Measurements from ENCODE around the gene SRPK3. TPM values are rescaled to one million over a fixed set of nuclear protein-coding genes. Genes with fewer than 3 reads are reported as not detected.
A peak's percentile ranks its signal among the peaks of the same experiment; 100 is the strongest.

The SRPK3 gene
- total and polyA plus RNA-seq, 2 experiments from 2014 or later: 0.15 TPM; not detected in 1

DNA sequence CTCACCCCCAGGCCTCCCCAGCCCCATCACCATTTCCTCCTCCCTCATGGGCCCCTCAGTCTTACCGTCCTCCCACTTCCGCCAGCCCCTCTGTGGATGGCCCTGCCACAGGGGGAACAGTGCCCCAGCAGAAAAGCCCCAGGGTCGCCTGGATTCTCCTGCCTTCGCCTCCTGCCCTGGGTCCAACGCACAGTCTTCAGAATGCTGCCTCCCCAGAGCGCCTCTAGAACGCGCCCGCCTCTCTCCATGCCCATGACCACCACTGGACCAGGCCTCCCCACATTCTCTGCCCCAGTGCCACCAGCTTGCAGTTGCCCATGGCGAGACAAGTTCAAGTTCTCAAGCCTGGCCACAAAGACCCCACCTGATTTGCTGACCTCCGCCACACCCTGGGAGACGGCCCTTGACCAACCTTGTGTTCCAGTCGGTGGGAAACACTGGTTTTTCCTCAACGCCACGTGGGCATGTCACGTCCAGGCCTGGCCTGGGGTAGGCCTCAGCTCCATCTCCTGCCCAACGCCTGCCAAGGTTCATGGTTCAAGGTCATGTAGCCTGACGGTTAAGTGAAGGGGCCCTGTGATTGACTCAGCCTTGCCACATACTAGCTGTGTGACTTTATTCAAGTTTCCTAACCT, 17.4 kb upstream of the SRPK3 start (continued):
- TF ChIP-seq, protein P1, sequence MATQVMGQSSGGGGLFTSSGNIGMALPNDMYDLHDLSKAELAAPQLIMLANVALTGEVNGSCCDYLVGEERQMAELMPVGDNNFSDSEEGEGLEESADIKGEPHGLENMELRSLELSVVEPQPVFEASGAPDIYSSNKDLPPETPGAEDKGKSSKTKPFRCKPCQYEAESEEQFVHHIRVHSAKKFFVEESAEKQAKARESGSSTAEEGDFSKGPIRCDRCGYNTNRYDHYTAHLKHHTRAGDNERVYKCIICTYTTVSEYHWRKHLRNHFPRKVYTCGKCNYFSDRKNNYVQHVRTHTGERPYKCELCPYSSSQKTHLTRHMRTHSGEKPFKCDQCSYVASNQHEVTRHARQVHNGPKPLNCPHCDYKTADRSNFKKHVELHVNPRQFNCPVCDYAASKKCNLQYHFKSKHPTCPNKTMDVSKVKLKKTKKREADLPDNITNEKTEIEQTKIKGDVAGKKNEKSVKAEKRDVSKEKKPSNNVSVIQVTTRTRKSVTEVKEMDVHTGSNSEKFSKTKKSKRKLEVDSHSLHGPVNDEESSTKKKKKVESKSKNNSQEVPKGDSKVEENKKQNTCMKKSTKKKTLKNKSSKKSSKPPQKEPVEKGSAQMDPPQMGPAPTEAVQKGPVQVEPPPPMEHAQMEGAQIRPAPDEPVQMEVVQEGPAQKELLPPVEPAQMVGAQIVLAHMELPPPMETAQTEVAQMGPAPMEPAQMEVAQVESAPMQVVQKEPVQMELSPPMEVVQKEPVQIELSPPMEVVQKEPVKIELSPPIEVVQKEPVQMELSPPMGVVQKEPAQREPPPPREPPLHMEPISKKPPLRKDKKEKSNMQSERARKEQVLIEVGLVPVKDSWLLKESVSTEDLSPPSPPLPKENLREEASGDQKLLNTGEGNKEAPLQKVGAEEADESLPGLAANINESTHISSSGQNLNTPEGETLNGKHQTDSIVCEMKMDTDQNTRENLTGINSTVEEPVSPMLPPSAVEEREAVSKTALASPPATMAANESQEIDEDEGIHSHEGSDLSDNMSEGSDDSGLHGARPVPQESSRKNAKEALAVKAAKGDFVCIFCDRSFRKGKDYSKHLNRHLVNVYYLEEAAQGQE (IDR thresholded peaks at IDR 0.05; ENCODE audit: unreplicated experiment): no peak
- TF ChIP-seq JUNB (IDR thresholded peaks at IDR 0.05; ENCODE audit: unreplicated experiment) (no peak), POLR2AphosphoS5 (IDR thresholded peaks at IDR 0.05; ENCODE audit: low read depth) (no peak), STAT1 (IDR thresholded peaks at IDR 0.05; ENCODE audit: unreplicated experiment) (no peak), EZH2 (IDR thresholded peaks at IDR 0.05; ENCODE audit: low read depth, unreplicated experiment) (no peak), EZH2phosphoT487 (IDR thresholded peaks at IDR 0.05; ENCODE audit: unreplicated experiment) (no peak), ZNF331 (CRISPR knock-in tag; IDR thresholded peaks at IDR 0.05; ENCODE audit: low read depth) (no peak)
- TF ChIP-seq, protein P2, sequence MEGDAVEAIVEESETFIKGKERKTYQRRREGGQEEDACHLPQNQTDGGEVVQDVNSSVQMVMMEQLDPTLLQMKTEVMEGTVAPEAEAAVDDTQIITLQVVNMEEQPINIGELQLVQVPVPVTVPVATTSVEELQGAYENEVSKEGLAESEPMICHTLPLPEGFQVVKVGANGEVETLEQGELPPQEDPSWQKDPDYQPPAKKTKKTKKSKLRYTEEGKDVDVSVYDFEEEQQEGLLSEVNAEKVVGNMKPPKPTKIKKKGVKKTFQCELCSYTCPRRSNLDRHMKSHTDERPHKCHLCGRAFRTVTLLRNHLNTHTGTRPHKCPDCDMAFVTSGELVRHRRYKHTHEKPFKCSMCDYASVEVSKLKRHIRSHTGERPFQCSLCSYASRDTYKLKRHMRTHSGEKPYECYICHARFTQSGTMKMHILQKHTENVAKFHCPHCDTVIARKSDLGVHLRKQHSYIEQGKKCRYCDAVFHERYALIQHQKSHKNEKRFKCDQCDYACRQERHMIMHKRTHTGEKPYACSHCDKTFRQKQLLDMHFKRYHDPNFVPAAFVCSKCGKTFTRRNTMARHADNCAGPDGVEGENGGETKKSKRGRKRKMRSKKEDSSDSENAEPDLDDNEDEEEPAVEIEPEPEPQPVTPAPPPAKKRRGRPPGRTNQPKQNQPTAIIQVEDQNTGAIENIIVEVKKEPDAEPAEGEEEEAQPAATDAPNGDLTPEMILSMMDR (conservative IDR thresholded peaks at IDR 0.05; ENCODE audit: low read depth in 2 of 2): no peak

DNA sequence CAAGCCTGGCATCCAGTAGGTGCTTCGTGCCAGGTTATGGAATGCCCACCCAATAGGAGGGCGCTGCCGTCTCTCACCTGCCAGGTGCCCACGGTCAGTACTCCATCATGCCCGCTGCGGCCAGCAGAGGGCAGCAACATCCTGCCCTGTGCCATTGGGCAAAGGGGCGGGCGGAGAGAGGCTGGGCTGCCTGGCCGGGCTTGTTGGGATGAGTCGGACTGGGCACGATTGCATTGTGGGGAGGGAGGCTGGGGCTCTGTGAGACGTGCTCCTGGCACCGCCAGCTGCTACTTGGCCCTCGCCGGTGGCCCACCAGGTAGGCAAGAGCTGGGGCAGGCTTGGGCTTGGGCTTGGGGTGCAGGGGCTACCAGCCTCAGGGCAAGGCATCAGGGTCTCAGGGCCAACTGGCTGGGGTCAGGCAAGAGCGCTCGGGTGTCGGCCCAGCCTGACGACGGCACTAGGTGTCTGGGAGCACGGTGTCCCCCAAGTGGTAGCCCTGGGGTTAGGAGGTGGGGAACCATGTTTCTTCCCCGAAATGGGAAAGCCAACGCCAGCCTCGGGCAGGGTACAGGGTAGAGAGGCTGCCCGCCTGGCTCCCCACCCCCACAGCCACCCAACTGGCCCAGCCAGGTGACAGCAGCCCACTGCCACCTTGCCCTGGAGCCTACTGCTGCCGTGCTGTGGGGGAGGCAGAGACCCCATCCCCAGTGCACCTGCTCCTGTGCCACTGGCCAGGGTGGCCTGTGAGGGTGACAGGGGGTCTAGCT, 16.7 kb upstream of the SRPK3 start, which contains the start of gene PLXNB3:
PLXNB3 (plus strand) TSS at position 261 of the 767 bp plus-strand sequence. CDS start 1,287 bp downstream, outside the sequence.
- Histone ChIP-seq H3F3A (replicated peaks; ENCODE audit: low read depth) (no peaks in the 10 kb centered on the region), H2AFZ (no peak within 1 kb of the TSS), H3K27me3 (ENCODE audit: insufficient read depth) (no peaks in the 10 kb centered on the region), H3K27ac (ENCODE audit: low read depth) (no peak within 1 kb of the TSS), H3K79me2 (replicated peaks; ENCODE audit: insufficient read depth) (no peaks in the 10 kb centered on the region), H3K4me1 (ENCODE audit: insufficient read depth) (no peaks in the 10 kb centered on the region), H3K4me2 (no peak within 1 kb of the TSS), H3K4me3 (no peak within 1 kb of the TSS), H4K20me1 (replicated peaks; ENCODE audit: insufficient read depth) (no peaks in the 10 kb centered on the region), H3K9me2 (ENCODE audit: insufficient read depth) (no peaks in the 10 kb centered on the region), H3K36me3 (ENCODE audit: insufficient read depth) (no peaks in the 10 kb centered on the region)
- DNase-seq (ENCODE audit: low spot score) (peak; percentile 74), ATAC-seq (peak; percentile 82)
- Mint-ChIP-seq H3K4me3 (no peak within 1 kb of the TSS), H3K36me3 (ENCODE audit: low read depth) (no peaks in the 10 kb centered on the region), H3K27ac (no peak within 1 kb of the TSS), H3K9me3 (no peaks in the 10 kb centered on the region), H3K27me3 (ENCODE audit: insufficient read depth, low read depth, poor library complexity) (peaks cover 6% of the 10 kb centered on the region), H3K4me1 (peaks cover 5% of the 10 kb centered on the region; the same call in 2 of the 3 replicates)
- no peak for TF ChIP-seq NANOG (IDR thresholded peaks at IDR 0.05; ENCODE audit: borderline replicate concordance)
- no peak for TF ChIP-seq EZH2phosphoT487 (IDR thresholded peaks at IDR 0.05; ENCODE audit: unreplicated experiment)
- TF ChIP-seq ZNF331 (CRISPR knock-in tag; IDR thresholded peaks at IDR 0.05; ENCODE audit: low read depth): no peak
- TF ChIP-seq POLR2AphosphoS5 (IDR thresholded peaks at IDR 0.05; ENCODE audit: low read depth): no peak
- TF ChIP-seq, protein P2 (conservative IDR thresholded peaks at IDR 0.05; ENCODE audit: low read depth in 2 of 2): peak; percentile 72 to 93
